Activated CD8-positive, alpha-beta T cell treated with anti-CD3 and anti-CD28 coated beads, Interleukin-2, amount 10 ng/mL, durations not matched to agents 7 days and 5 days (primary cell): ENCODE measurements around the gene HLA-DMA. TPM values are rescaled to one million over a fixed set of nuclear protein-coding genes. Genes with fewer than 3 reads are reported as not detected.

Experiments used
- ATAC-seq: fragments of 150-1000 bp; cut with Tn5 transposase; one replicate; pipeline ENCODE4 v1.10.0; 2021; ENCODE audit warnings: moderate library complexity
- CTCF ChIA-PET: fragments of 350-600 bp; sonication (Branson Sonifier 250); formaldehyde crosslinking; loops from one replicate; lab custom pipeline; 2021; ENCODE audit warnings: antibody characterized with exemption; lab: Charles Lee
- POLR2A ChIA-PET: fragments of 350-600 bp; sonication (Branson Sonifier 250); formaldehyde crosslinking; loops from one replicate; lab custom pipeline; 2021; ENCODE audit warnings: antibody characterized with exemption; lab: Charles Lee
- DNase-seq: peaks from one replicate; pipeline ENCODE4 v3.0.0-alpha.2; 2020
- H3K27ac Mint-ChIP-seq: one replicate; pipeline ENCODE4 v1.8.0; 2021; ENCODE audit warnings: mild to moderate bottlenecking, mixed read lengths
- H3K27me3 Mint-ChIP-seq: one replicate; pipeline ENCODE4 v1.8.0; 2021; ENCODE audit warnings: low read depth, mixed read lengths
- H3K36me3 Mint-ChIP-seq: one replicate; pipeline ENCODE4 v1.8.0; 2021; ENCODE audit warnings: low read depth, mixed read lengths
- H3K4me1 Mint-ChIP-seq: one replicate; pipeline ENCODE4 v1.8.0; 2021; ENCODE audit warnings: low read depth, mixed read lengths
- H3K4me3 Mint-ChIP-seq: one replicate; pipeline ENCODE4 v1.8.0; 2021; ENCODE audit warnings: mild to moderate bottlenecking, mixed read lengths
- H3K9me3 Mint-ChIP-seq: one replicate; pipeline ENCODE4 v1.8.0; 2022; ENCODE audit warnings: mixed read lengths; ENCODE audit not compliant: insufficient read depth
- total RNA-seq, 2 experiments: library from RNA; stranded (reverse); gene quantifications; one replicate each; pipeline ENCODE4 v1.2.3, GENCODE V29; 2021

Gene HLA-DMA
- total RNA-seq: 10 to 100 TPM; 28.6 to 30.5 TPM

- peak; percentile 98 for ATAC-seq
- H3K36me3 Mint-ChIP-seq: peaks cover 6% of the 10 kb centered on the region
- H3K27ac Mint-ChIP-seq: peak within 1 kb of the TSS; percentile 83
- DNase-seq: peak; percentile 85
- ChIA-PET POLR2A (interaction anchor here (0.6 to 13.5 kb wide), 15 partner anchors 9 to 318 kb away, joined by 3 to 307 read pairs (median 5); partner anchors contain the start of genes BRD2, PSMB9, RPS18 and TAP1), CTCF (interaction anchor here (0.8 to 10.8 kb wide), 32 partner anchors 15 to 167 kb away, joined by 3 to 519 read pairs (median 8); partner anchors contain the start of genes BRD2, HLA-DMB, HLA-DPB1 and PSMB9)
- no peaks in the 10 kb centered on the region for H3K27me3 Mint-ChIP-seq
- no peaks in the 10 kb centered on the region for H3K9me3 Mint-ChIP-seq
- peaks cover 62% of the 10 kb centered on the region for H3K4me1 Mint-ChIP-seq
- H3K4me3 Mint-ChIP-seq: peak within 1 kb of the TSS; percentile 77
Measured at GRCh38 chr6:32952817-32953739, at the start of gene HLA-DMA. Gene HLA-DMA, minus strand, starts transcription at chr6:32953097. Its CDS starts 61 bp downstream, at chr6:32953036.

- H3K9me3 Mint-ChIP-seq: no peaks in the 10 kb centered on the region
- ChIA-PET CTCF (interaction anchor here (0.8 to 2.3 kb wide), 8 partner anchors 17 to 134 kb away, joined by 3 to 7 read pairs (median 3); partner anchors contain the start of gene HLA-DMA), POLR2A (interaction anchor here (3.0 kb wide), 1 partner anchor 30 kb away, joined by 11 read pairs; no protein-coding TSS in a partner anchor)
- no peaks in the 10 kb centered on the region for H3K36me3 Mint-ChIP-seq
- H3K27me3 Mint-ChIP-seq: peaks cover 26% of the 10 kb centered on the region
- no peak overlapping the region for H3K4me3 Mint-ChIP-seq
- ATAC-seq: no peak
- DNase-seq: no peak
- no peak overlapping the region for H3K27ac Mint-ChIP-seq
- H3K4me1 Mint-ChIP-seq: peaks cover 11% of the 10 kb centered on the region
Measured at GRCh38 chr6:33001685-33002084, 48.8 kb upstream of the HLA-DMA start.

GRCh38 chr6:33000055-33000454 is 47.2 kb upstream of the HLA-DMA start:
- DNase-seq (peak; percentile 59), ATAC-seq (peak; percentile 67)
- no peak overlapping the region for H3K27ac Mint-ChIP-seq
- peaks cover 11% of the 10 kb centered on the region for H3K4me1 Mint-ChIP-seq
- CTCF ChIA-PET: interaction anchor here (0.7 to 2.9 kb wide), 12 partner anchors 10 to 149 kb away, joined by 3 to 27 read pairs (median 4); no protein-coding TSS in a partner anchor
- peaks cover 36% of the 10 kb centered on the region for H3K27me3 Mint-ChIP-seq
- no peaks in the 10 kb centered on the region for H3K36me3 Mint-ChIP-seq
- H3K4me3 Mint-ChIP-seq: no peak overlapping the region
- POLR2A ChIA-PET: interaction anchor here (3.0 kb wide), 1 partner anchor 28 kb away, joined by 11 read pairs; no protein-coding TSS in a partner anchor
- H3K9me3 Mint-ChIP-seq: no peaks in the 10 kb centered on the region

- Mint-ChIP-seq H3K4me1 (peaks cover 7% of the 10 kb centered on the region), H3K27me3 (peaks cover 44% of the 10 kb centered on the region), H3K27ac (no peak overlapping the region), H3K9me3 (no peaks in the 10 kb centered on the region), H3K36me3 (no peaks in the 10 kb centered on the region), H3K4me3 (no peak overlapping the region)
- POLR2A ChIA-PET: no interaction called here
- CTCF ChIA-PET: no interaction called here
- ATAC-seq: no peak
- DNase-seq: no peak
Measured at GRCh38 chr6:32995448-32995847, 42.6 kb upstream of the HLA-DMA start.

- Mint-ChIP-seq H3K4me1 (peaks cover 3% of the 10 kb centered on the region), H3K27me3 (peaks cover 35% of the 10 kb centered on the region)
Measured at GRCh38 chr6:32993363-32993973, 40.6 kb upstream of the HLA-DMA start.

GRCh38 chr6:32991972-32992371 is 39.1 kb upstream of the HLA-DMA start:
- H3K27ac Mint-ChIP-seq: no peak overlapping the region
- peaks cover 3% of the 10 kb centered on the region for H3K4me1 Mint-ChIP-seq
- CTCF ChIA-PET: no interaction called here
- H3K9me3 Mint-ChIP-seq: no peaks in the 10 kb centered on the region
- no peak overlapping the region for H3K4me3 Mint-ChIP-seq
- ATAC-seq: no peak
- no peaks in the 10 kb centered on the region for H3K36me3 Mint-ChIP-seq
- POLR2A ChIA-PET: no interaction called here
- DNase-seq: no peak
- peaks cover 28% of the 10 kb centered on the region for H3K27me3 Mint-ChIP-seq

More at GRCh38 chr6:32993363-32993973, 40.6 kb upstream of the HLA-DMA start:
- Mint-ChIP-seq H3K36me3 (no peaks in the 10 kb centered on the region), H3K9me3 (no peaks in the 10 kb centered on the region), H3K4me3 (no peak overlapping the region), H3K27ac (no peak overlapping the region)
- CTCF ChIA-PET: interaction anchor here (0.8 to 1.5 kb wide), 3 partner anchors 9 to 60 kb away, joined by 3 to 12 read pairs (median 4); partner anchors contain the start of gene HLA-DMA
- POLR2A ChIA-PET: no interaction called here
- DNase-seq (no peak), ATAC-seq (no peak)

GRCh38 chr6:32989368-32989767 is 36.5 kb upstream of the HLA-DMA start:
- DNase-seq (no peak), ATAC-seq (no peak)
- Mint-ChIP-seq H3K27me3 (peaks cover 21% of the 10 kb centered on the region), H3K9me3 (no peaks in the 10 kb centered on the region), H3K36me3 (no peaks in the 10 kb centered on the region), H3K4me3 (no peak overlapping the region), H3K27ac (no peak overlapping the region), H3K4me1 (peaks cover 6% of the 10 kb centered on the region)
- CTCF ChIA-PET: interaction anchor here (0.8 to 13.4 kb wide), 13 partner anchors 11 to 430 kb away, joined by 3 to 240 read pairs (median 4); partner anchors contain the start of gene HLA-DMA
- POLR2A ChIA-PET: interaction anchor here (0.6 to 14.3 kb wide), 2 partner anchors 18 to 1015 kb away, joined by 3 to 263 read pairs; partner anchors contain the start of gene BRD2

- ATAC-seq: peak; percentile 78
- Mint-ChIP-seq H3K9me3 (no peaks in the 10 kb centered on the region), H3K4me1 (peaks cover 25% of the 10 kb centered on the region), H3K27me3 (peaks cover 3% of the 10 kb centered on the region), H3K27ac (peak overlapping the region; percentile 58), H3K4me3 (no peak overlapping the region), H3K36me3 (peaks cover 27% of the 10 kb centered on the region)
- DNase-seq: peak; percentile 93
- CTCF ChIA-PET: interaction anchor here (0.6 to 13.4 kb wide), 80 partner anchors 9 to 789 kb away, joined by 3 to 240 read pairs (median 5); partner anchors contain the start of genes BRD2, HLA-DMA, HLA-DMB and HLA-DOA
- POLR2A ChIA-PET: interaction anchor here (0.7 to 14.3 kb wide), 10 partner anchors 14 to 147 kb away, joined by 3 to 263 read pairs (median 4); partner anchors contain the start of genes BRD2, PSMB8, TAP1 and TAP2
Measured at GRCh38 chr6:32984622-32985389, 31.9 kb upstream of the HLA-DMA start.

- CTCF ChIA-PET: interaction anchor here (0.6 to 13.4 kb wide), 78 partner anchors 9 to 788 kb away, joined by 3 to 240 read pairs (median 5); partner anchors contain the start of genes BRD2, HLA-DMA, HLA-DMB and HLA-DOA
- POLR2A ChIA-PET: interaction anchor here (0.6 to 14.3 kb wide), 11 partner anchors 13 to 146 kb away, joined by 3 to 263 read pairs (median 4); partner anchors contain the start of genes BRD2, PSMB8, TAP1 and TAP2
- H3K27ac Mint-ChIP-seq: peak overlapping the region; percentile 58
- no peak for DNase-seq
- no peak overlapping the region for H3K4me3 Mint-ChIP-seq
- no peaks in the 10 kb centered on the region for H3K9me3 Mint-ChIP-seq
- peaks cover 3% of the 10 kb centered on the region for H3K27me3 Mint-ChIP-seq
- peaks cover 25% of the 10 kb centered on the region for H3K4me1 Mint-ChIP-seq
- ATAC-seq: peak; percentile 12
- peaks cover 34% of the 10 kb centered on the region for H3K36me3 Mint-ChIP-seq
Measured at GRCh38 chr6:32983964-32984621, 31.2 kb upstream of the HLA-DMA start.

- Mint-ChIP-seq H3K36me3 (peaks cover 40% of the 10 kb centered on the region), H3K4me3 (no peak overlapping the region), H3K4me1 (peaks cover 29% of the 10 kb centered on the region), H3K9me3 (no peaks in the 10 kb centered on the region), H3K27ac (peak overlapping the region; percentile 50), H3K27me3 (peaks cover 3% of the 10 kb centered on the region)
- ATAC-seq (peak; percentile 6), DNase-seq (no peak)
- ChIA-PET CTCF (interaction anchor here (0.8 to 13.4 kb wide), 25 partner anchors 9 to 158 kb away, joined by 3 to 240 read pairs (median 21); partner anchors contain the start of genes BRD2, HLA-DMA, PSMB8 and PSMB9), POLR2A (interaction anchor here (0.6 to 14.3 kb wide), 3 partner anchors 12 to 52 kb away, joined by 3 to 263 read pairs (median 3); partner anchors contain the start of gene BRD2)
Measured at GRCh38 chr6:32983493-32983848, 30.6 kb upstream of the HLA-DMA start.
